Mesenchymal stem cell (in vitro differentiated cells and primary cell): ENCODE measurements around the gene MYBPC1.
A peak's percentile ranks its signal among the peaks of the same experiment; 100 is the strongest.

ENCODE experiments used
- DNase-seq: peaks from one replicate; pipeline ENCODE4 v3.0.0-alpha.2; 2013
- H2AFZ ChIP-seq: one replicate; pipeline ENCODE4 v1.6.1; 2013; ENCODE audit warnings: low read depth, mild to moderate bottlenecking, control low read depth, inconsistent platforms, low read length, moderate library complexity
- H2AK5ac ChIP-seq: 2 replicates; pipeline ENCODE4 v1.6.1; 2013; ENCODE audit warnings: low read length, moderate library complexity, mild to moderate bottlenecking, inconsistent platforms; ENCODE audit not compliant: severe bottlenecking
- H2BK120ac ChIP-seq: one replicate; pipeline ENCODE4 v1.6.1; 2013; ENCODE audit warnings: low read depth, mild to moderate bottlenecking, inconsistent platforms, low read length, moderate library complexity
- H2BK12ac ChIP-seq, 2 experiments: one replicate each; pipeline ENCODE4 v1.6.1; 2013; ENCODE audit warnings: inconsistent platforms in 2 of 2, low read length in 2 of 2, mild to moderate bottlenecking in 2 of 2, moderate library complexity in 2 of 2, control low read depth in 1 of 2
- H2BK15ac ChIP-seq: one replicate; pipeline ENCODE4 v1.6.1; 2013; ENCODE audit warnings: mild to moderate bottlenecking, low read depth, inconsistent platforms; ENCODE audit not compliant: poor library complexity, severe bottlenecking
- H2BK5ac ChIP-seq: 2 replicates; pipeline ENCODE4 v1.6.1; 2013; ENCODE audit warnings: low read depth, mild to moderate bottlenecking, low read length, control low read depth, inconsistent platforms; ENCODE audit not compliant: poor library complexity, severe bottlenecking
- H3K14ac ChIP-seq, 2 experiments: one replicate each; pipeline ENCODE4 v1.6.1; 2013; ENCODE audit warnings: inconsistent platforms in 2 of 2, low read length in 2 of 2, control low read depth in 1 of 2, mild to moderate bottlenecking in 1 of 2, moderate library complexity in 1 of 2
- H3K18ac ChIP-seq, 2 experiments: one replicate each; pipeline ENCODE4 v1.6.1; 2013; ENCODE audit warnings: inconsistent platforms in 2 of 2, low read length in 2 of 2, control low read depth in 1 of 2, low read depth in 1 of 2, mild to moderate bottlenecking in 1 of 2
- H3K23ac ChIP-seq, 2 experiments: one replicate each; pipeline ENCODE4 v1.6.1; 2013; ENCODE audit warnings: inconsistent platforms in 2 of 2, low read length in 2 of 2, mild to moderate bottlenecking in 2 of 2, moderate library complexity in 2 of 2, control low read depth in 1 of 2
- H3K27ac ChIP-seq: 2 replicates; pipeline ENCODE4 v1.5.1; 2013; ENCODE audit warnings: mild to moderate bottlenecking, moderate library complexity, low read length, control low read depth, inconsistent platforms; ENCODE audit not compliant: poor library complexity, severe bottlenecking
- H3K27me3 ChIP-seq, 2 experiments: 2 replicates each; pipeline versions ENCODE4 v1.6.1 to v1.7.0; 2013; ENCODE audit warnings: low read length in 2 of 2, mild to moderate bottlenecking in 2 of 2, moderate library complexity in 2 of 2, control low read depth in 1 of 2, inconsistent platforms in 1 of 2; ENCODE audit not compliant: control insufficient read depth in 1 of 2, insufficient read depth in 1 of 2
- H3K36me3 ChIP-seq, 2 experiments: 2 replicates each; pipeline versions ENCODE4 v1.6.1 to v1.7.0; 2013; ENCODE audit warnings: low read length in 2 of 2, control low read depth in 1 of 2, inconsistent platforms in 1 of 2, low read depth in 1 of 2, mild to moderate bottlenecking in 1 of 2; ENCODE audit not compliant: insufficient read depth in 2 of 2, control insufficient read depth in 1 of 2
- H3K4ac ChIP-seq, 2 experiments: one replicate each; pipeline ENCODE4 v1.6.1; 2013; ENCODE audit warnings: inconsistent platforms in 2 of 2, low read length in 2 of 2, mild to moderate bottlenecking in 2 of 2, moderate library complexity in 2 of 2, control low read depth in 1 of 2, low read depth in 1 of 2
- H3K4me1 ChIP-seq: 2 replicates; pipeline ENCODE4 v1.6.1; 2013; ENCODE audit warnings: low read depth, low read length, control low read depth; ENCODE audit not compliant: control insufficient read depth, insufficient read depth
- H3K4me2 ChIP-seq: 2 replicates; pipeline ENCODE4 v1.6.1; 2013; ENCODE audit warnings: low read length, mild to moderate bottlenecking, inconsistent platforms; ENCODE audit not compliant: poor library complexity, severe bottlenecking
- H3K4me3 ChIP-seq, 2 experiments: 2 replicates each; pipeline versions ENCODE4 v1.5.1 to v1.7.0; 2013; ENCODE audit warnings: low read length in 2 of 2, mild to moderate bottlenecking in 2 of 2, control low read depth in 1 of 2, low read depth in 1 of 2; ENCODE audit not compliant: insufficient read depth in 1 of 2
- H3K79me1 ChIP-seq: replicated peaks from 2 replicates; pipeline ENCODE4 v1.6.1; 2013; ENCODE audit warnings: mild to moderate bottlenecking, control low read depth, low read length, inconsistent platforms; ENCODE audit not compliant: poor library complexity, severe bottlenecking
- H3K9ac ChIP-seq: 2 replicates; pipeline ENCODE4 v1.7.0; 2013; ENCODE audit warnings: mild to moderate bottlenecking, low read length, moderate library complexity
- H3K9me3 ChIP-seq: 2 replicates; pipeline ENCODE4 v1.7.0; 2013; ENCODE audit warnings: mild to moderate bottlenecking, low read length; ENCODE audit not compliant: control insufficient read depth
- H4K8ac ChIP-seq: one replicate; pipeline ENCODE4 v1.6.1; 2013; ENCODE audit warnings: inconsistent platforms, mild to moderate bottlenecking, low read length, moderate library complexity
- H4K91ac ChIP-seq: one replicate; pipeline ENCODE4 v1.6.1; 2013; ENCODE audit warnings: mild to moderate bottlenecking, low read length, inconsistent platforms
- WGBS: methylation state at CpG from one replicate; pipeline ENCODE4 v1.1.7; 2013; ENCODE audit warnings: mixed read lengths; 5-methylcytosine and 5-hydroxymethylcytosine counted together

Gene MYBPC1

GRCh38 chr12:101713930-101714329, 119.2 kb downstream of the MYBPC1 start:
- Histone ChIP-seq H3K79me1 (peaks cover 18% of the 10 kb centered on the region), H2AFZ (no peak overlapping the region), H2BK12ac (no peak overlapping the region), H2BK15ac (no peak overlapping the region), H2BK5ac (no peak overlapping the region), H3K14ac (no peak overlapping the region), H4K8ac (no peak overlapping the region), H4K91ac (no peak overlapping the region), H3K27ac (no peak overlapping the region), H3K4ac (no peak overlapping the region), H3K4me1 (peaks cover 4% of the 10 kb centered on the region), H3K4me3 (no peak overlapping the region), H3K4me2 (no peak overlapping the region), H3K36me3 (peaks cover 0 to 3% of the 10 kb centered on the region in 2 experiments), H3K9ac (peak overlapping the region; percentile 76), H2AK5ac (no peak overlapping the region), H3K23ac (no peak overlapping the region), H3K18ac (no peak overlapping the region), H3K27me3 (no peaks in the 10 kb centered on the region), H3K9me3 (no peaks in the 10 kb centered on the region), H2BK120ac (no peak overlapping the region)
- WGBS, result no CpG with 5 or more reads among the region's 2 CpGs
- DNase-seq, result no peak

GRCh38 chr12:101714877-101715444, 120.2 kb downstream of the MYBPC1 start:
- Histone ChIP-seq H2BK120ac (no peak overlapping the region), H3K79me1 (peaks cover 12% of the 10 kb centered on the region), H3K4ac (no peak overlapping the region), H3K27me3 (no peaks in the 10 kb centered on the region), H3K4me1 (peaks cover 4% of the 10 kb centered on the region), H2AK5ac (no peak overlapping the region), H2AFZ (no peak overlapping the region), H3K9ac (no peak overlapping the region), H3K23ac (no peak overlapping the region), H3K14ac (no peak overlapping the region), H4K8ac (no peak overlapping the region), H2BK5ac (no peak overlapping the region), H3K4me2 (no peak overlapping the region), H3K36me3 (peaks cover 0 to 3% of the 10 kb centered on the region in 2 experiments), H4K91ac (no peak overlapping the region), H3K27ac (no peak overlapping the region), H2BK12ac (no peak overlapping the region), H3K18ac (no peak overlapping the region), H3K9me3 (no peaks in the 10 kb centered on the region), H2BK15ac (no peak overlapping the region), H3K4me3 (no peak overlapping the region)
- WGBS, result 97% methylated on average over 3 of the region's 3 CpGs
- DNase-seq, result no peak

GRCh38 chr12:101719566-101719965, 124.8 kb downstream of the MYBPC1 start:
- Histone ChIP-seq H3K9me3 (no peaks in the 10 kb centered on the region), H3K23ac (no peak overlapping the region), H3K27ac (no peak overlapping the region), H2AK5ac (no peak overlapping the region), H3K4me3 (no peak overlapping the region), H4K8ac (no peak overlapping the region), H3K4ac (no peak overlapping the region), H3K14ac (no peak overlapping the region), H2BK12ac (no peak overlapping the region), H2BK120ac (no peak overlapping the region), H2AFZ (no peak overlapping the region), H4K91ac (no peak overlapping the region), H3K9ac (no peak overlapping the region), H3K18ac (no peak overlapping the region), H3K4me2 (no peak overlapping the region), H3K36me3 (peaks cover 0 to 26% of the 10 kb centered on the region in 2 experiments), H3K79me1 (peaks cover 4% of the 10 kb centered on the region), H2BK15ac (no peak overlapping the region), H3K27me3 (no peaks in the 10 kb centered on the region), H2BK5ac (no peak overlapping the region), H3K4me1 (no peaks in the 10 kb centered on the region)
- DNase-seq, result no peak

GRCh38 chr12:101720118-101720517, 125.3 kb downstream of the MYBPC1 start:
- H3K79me1 ChIP-seq, result peaks cover 3% of the 10 kb centered on the region
- no peak overlapping the region for H3K23ac ChIP-seq
- no peaks in the 10 kb centered on the region for H3K4me1 ChIP-seq
- H3K4ac ChIP-seq, result no peak overlapping the region
- no peaks in the 10 kb centered on the region for H3K27me3 ChIP-seq
- no peak overlapping the region for H2BK5ac ChIP-seq
- no peak overlapping the region for H2BK15ac ChIP-seq
- no peak overlapping the region for H3K4me3 ChIP-seq
- H3K36me3 ChIP-seq, result peaks cover 0 to 32% of the 10 kb centered on the region in 2 experiments
- H2AFZ ChIP-seq, result no peak overlapping the region
- no peak overlapping the region for H2AK5ac ChIP-seq
- no peak overlapping the region for H3K4me2 ChIP-seq
- H3K9ac ChIP-seq, result no peak overlapping the region
- H2BK120ac ChIP-seq, result no peak overlapping the region
- no peak overlapping the region for H3K27ac ChIP-seq
- no peaks in the 10 kb centered on the region for H3K9me3 ChIP-seq
- no peak for DNase-seq
- H2BK12ac ChIP-seq, result no peak overlapping the region
- no peak overlapping the region for H4K91ac ChIP-seq
- no peak overlapping the region for H3K18ac ChIP-seq
- H3K14ac ChIP-seq, result no peak overlapping the region
- H4K8ac ChIP-seq, result no peak overlapping the region
